Activated gamma-delta T cell treated with anti-CD3 and anti-CD28 coated beads, Interleukin-2, amount 50 U/mL, for 16 hours (primary cell): ENCODE data around the gene ST7L.

Experiments
- DNase-seq: peaks from one replicate; pipeline ENCODE4 v3.0.0-alpha.2; 2020; ENCODE audit warnings: low read depth

ST7L gene

GRCh38 chr1:112515311-112516009 is 103.5 kb downstream of the ST7L start:
- DNase-seq, result no peak

DNA sequence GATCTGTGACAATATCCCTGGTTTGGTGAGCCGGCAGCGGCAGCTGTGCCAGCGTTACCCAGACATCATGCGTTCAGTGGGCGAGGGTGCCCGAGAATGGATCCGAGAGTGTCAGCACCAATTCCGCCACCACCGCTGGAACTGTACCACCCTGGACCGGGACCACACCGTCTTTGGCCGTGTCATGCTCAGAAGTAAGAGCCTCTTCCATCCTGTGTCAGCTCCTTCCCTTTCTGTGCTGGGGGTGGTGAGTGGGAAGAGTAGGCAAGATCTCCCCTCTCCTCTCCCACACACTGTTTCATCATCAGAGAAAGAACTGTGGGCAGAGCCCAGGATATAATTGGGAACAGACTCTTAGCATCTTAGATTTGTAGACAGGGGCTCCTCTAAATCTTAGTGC is 104.0 kb downstream of the ST7L start:
- DNase-seq, result no peak

DNA sequence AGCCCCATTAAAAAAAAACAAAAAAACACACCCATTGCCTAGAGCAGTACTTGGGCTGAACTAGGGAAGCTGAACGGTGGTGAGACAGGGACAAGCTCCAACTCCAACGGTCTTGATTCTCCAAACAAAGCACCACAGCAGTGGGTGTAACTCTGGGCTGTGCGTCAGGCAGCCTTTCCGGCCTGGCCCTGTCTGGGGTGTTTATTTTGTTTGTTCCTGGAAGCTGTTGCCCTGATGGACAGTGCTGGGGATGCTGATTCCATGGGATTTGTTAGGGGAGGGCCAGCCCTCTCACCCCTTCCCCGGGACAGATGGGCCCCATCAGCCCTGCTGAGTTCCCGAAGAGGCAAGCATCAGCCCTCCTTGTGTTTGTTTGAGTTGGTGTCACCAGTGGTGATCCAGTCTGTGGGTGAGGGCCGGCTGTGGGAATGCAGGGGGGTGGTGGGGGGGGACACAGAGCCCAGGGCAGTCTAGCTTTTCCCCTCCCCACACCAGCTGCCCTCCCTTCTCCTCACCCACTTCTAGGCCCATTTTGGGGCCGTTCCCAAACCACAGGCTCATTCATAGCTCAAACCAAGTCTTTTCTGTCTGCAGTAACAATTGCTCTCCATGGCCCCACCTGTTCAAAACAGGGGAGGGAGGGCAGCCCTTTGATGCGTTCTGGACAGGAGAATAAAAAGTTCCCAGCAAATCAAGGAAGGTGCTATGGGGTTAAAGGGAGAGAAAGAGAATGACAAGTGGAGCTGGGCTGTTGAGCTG is 105.7 kb downstream of the ST7L start:
- no peak for DNase-seq

GRCh38 chr1:112511897-112512296 is 107.0 kb downstream of the ST7L start:
- DNase-seq, result no peak

DNA sequence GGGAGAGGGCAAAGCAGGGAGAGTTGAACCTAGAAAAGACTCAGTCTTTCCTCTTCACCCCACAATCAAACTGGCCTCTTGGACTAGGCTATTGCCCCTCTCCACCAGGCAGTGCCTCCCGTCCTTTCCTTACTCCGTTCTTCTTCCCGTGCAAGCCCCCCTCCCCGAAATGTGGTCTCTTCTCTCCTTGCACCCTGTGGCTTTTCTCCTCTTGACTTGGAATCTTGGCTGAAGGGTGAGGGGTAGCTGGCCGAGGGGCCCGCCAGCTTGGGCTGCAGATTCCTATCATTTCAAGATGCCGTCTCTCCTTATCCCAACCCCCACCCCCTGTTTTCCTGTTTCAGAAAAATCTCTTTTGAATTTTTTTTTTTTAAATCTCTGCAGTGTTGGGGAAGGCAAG is 108.6 kb downstream of the ST7L start:
- no peak for DNase-seq

DNA sequence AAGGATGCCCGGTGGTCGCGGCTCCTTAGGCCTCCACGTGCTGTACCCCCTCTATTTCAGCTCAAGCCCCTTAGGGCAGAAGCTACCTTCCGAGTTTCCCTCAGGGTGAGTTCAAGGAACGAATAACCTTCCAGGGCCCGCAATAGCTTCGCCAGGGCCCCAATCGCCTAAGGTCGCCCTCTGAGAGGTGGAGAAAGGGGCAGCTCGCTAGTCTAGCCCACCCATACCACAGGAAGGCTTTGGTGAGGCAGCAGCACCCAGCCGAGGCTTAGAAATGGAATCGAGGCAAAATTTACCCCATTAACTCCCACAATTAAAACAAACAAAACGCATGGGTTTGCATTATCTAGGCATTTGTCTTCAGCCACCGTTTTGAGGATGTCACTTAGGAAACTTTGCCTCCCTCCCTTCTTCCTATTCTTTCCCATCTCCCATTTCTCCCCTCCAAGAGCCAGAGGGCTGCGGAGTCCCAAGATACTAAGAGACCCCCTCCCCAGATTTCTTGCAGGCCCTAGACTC is 109.2 kb downstream of the ST7L start:
- DNase-seq, result no peak

DNA sequence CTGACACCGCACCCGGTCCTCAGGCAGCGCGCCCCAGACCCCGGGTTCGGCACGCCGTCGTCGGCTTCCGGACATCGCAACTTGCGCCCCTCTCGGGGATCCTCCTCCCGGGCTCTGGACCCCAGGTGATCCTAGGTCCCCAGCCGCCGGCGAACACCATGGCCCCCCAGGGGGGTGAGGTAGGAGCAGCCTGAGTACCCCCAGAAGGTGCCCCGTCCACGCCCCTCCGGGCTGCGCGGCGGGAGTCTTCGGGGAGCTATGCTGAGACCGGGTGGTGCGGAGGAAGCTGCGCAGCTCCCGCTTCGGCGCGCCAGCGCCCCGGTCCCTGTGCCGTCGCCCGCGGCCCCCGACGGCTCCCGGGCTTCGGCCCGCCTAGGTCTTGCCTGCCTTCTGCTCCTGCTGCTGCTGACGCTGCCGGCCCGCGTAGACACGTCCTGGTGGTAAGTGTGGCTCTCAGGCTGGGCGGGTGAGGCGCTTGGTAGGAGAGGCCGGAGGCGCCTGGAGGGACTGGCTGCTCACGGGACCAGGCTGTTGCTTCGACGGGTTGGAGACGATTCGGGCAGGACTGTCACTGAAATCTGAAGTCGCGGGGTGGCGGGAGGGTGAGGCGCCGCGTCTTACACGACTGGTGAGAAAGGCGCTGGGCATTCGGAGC is 109.8 kb downstream of the ST7L start:
- DNase-seq, result no peak

DNA sequence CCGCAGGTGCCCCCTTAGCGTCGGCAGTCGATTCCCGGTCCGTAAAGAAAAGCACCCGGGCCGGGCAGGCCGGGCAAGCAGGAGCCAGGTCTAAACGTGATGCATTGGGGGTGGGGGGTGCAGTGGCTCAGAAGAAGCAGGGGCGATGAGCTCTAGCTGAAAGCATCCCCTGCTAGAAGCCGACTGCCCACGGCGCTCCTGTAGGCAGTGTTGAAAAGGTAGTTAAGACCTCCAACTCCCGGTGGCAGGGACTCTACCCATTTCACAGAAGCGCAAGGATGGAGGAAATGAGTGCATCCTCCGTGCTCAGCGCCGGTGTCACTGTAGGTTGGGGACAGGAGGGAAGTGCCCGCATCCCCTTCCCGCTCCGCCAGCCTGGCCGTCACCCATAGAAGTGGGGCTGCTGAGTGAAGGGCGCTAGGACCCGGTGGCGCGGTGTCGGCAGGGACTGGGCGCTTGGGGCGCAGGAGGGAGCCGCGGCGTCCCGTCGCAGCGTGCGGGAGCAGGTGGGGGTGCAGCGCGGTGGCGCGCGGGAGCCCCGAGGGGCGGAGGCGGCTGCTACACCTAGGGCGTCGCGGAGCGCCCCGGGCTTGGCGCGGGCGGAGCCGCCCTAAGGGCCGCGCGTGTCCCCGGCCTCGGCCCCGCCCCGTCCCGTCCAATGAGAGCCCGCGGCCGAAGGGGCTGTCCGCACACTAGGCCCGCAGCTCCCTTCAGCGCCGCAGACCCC is 110.5 kb downstream of the ST7L start, which contains the start of gene WNT2B:
Gene WNT2B (plus strand): TSS at position 688 of the 727 bp plus-strand sequence. CDS start 298 bp downstream, outside the sequence.
- DNase-seq, result peak; percentile 16

DNA sequence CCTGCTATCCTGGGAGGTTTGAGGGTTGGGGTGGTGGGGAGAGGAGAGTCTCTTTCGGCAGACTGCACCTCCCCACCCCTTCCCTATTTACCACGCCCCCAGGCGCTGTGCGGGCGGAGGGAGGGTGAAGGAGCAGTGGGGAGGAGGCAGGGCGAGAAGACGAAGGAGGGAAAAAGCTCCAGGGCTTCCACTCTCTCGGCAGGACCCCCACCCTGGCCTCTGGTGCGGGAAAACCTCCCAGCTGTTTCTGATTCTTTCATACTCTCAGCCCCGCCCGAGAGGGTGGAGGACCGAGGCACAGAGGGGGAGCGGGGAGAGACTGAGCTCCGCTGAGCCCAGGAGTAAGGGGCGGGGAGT is 111.0 kb downstream of the ST7L start:
- DNase-seq, result no peak

DNA sequence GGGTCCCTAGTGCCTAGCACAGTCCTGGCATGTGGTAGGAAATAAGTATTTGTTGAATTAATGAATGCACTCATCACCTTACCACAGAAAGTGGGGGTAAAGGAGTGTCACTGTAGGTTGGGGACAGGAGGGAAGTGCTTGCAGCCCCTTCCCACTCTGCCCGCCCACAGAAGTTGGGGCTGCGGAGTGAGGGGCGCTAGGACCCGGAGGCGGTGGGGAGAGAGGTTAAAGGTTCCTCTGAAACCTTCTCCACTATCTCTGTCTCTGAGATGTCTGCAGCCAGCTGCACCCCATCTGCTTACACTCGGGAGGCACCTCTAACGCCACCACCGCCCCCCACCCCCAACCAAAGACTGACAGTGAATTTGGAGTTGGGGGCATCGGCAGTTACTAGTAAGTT is 111.6 kb downstream of the ST7L start:
- DNase-seq, result no peak

DNA sequence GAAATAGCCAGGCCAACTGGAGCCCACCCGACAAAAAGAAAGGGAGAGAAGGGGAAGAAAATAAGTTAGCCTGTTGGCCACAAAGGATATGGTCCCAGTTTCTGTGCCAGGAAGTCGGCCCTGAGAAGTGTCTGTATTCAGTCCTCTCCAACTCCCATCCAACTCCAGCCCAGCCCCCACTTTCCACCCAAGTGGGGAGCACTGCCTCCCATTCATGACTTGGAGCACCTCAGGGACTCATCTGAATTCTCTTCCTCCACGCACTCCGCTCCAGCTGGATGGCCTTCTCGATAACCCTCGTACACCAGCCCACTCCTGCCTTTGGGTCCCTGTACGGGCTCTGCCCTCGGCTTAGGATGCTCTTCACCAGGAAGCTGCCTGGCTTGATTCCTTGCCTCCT is 112.2 kb downstream of the ST7L start:
- DNase-seq, result no peak

DNA sequence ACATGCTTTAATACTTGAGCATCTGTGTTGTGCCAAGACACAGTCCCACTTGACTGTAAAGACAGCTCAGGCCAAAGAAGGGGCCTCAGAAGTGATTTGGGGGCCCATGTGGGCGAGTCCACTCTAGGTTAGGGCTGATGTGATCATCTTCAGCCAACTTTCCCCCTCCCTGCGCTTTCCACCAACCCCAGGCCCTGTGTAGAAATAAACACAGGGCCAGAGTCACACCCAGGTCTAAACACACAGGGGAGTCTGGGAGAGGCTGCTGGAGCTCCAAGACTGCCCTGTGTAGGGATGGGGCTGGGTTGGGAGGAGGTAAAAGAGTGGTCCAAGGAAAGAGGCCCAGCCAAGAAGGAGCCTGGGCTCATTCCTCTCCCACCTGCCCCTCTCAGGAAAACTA is 112.6 kb downstream of the ST7L start:
- DNase-seq, result no peak

- no peak for DNase-seq
Measured at GRCh38 chr1:112505878-112506277, 113.1 kb downstream of the ST7L start.

- no peak for DNase-seq
Measured at GRCh38 chr1:112505400-112505785, 113.5 kb downstream of the ST7L start.

DNA sequence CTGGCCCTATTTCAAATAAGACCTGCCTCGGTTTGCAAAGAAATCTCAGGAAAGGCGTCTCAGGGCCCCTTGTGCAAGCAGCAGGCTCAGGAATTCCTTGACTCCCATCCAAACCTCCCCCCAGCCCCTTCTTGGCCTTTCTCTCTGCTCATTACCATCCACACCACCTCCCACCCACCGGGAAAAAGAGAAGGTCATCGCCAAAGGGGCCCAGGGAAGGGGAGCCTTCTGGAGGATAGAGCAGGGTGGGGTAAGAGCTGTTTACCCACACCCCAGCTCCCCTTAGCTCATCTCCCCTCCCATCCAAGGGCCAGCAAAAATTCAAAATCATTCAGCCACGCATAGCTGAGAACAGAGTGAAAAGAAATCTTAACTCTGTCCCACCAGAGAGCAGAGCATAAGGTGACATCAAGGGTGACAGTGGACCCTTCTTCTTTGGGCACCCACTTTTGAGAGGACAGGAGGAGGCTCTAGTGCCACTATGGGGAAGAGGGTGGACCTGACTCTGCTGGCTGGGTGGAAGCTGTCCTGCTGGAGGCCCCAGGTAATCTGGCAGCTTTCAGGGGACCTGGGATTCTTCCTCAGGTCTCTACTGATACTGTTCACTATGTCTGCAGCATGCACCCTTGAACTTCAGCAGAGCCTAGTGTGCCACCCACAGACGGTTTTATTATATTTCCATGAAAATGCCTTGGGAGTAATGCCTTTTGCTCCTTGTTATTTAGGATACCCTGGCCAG is 114.1 kb downstream of the ST7L start:
- DNase-seq, result no peak

DNA sequence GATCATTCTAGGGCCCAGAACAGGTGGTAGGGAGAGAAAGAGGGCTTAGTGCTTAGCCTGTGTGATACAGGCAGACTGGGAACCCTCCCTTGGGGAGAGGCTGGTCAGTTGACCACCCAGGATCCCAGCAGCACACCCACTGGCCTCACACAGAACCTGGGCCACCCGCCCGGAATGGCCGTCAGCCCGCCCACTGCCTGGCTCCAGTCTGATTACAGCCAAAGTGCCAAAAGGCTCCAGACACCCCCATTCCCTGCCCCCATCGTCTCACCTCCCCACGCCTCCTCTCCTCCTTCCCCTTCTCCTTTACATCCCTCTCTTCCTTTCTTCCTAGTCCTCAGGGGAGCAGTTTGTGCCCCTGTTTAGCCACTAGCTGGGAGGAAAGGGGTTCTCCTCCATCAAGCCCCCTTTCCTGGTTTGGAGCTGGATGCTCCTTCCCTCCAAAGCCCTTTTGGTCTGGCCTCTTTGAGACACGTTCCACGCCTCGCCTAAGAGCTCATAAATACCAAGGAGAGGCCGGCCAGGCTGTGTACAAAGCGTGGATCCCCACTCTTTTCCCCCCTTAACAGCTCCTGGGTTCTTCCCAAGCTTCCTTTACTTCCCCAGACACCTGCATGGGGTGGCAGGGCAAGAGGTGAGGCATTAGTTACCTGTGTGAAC is 114.8 kb downstream of the ST7L start:
- no peak for DNase-seq

DNA sequence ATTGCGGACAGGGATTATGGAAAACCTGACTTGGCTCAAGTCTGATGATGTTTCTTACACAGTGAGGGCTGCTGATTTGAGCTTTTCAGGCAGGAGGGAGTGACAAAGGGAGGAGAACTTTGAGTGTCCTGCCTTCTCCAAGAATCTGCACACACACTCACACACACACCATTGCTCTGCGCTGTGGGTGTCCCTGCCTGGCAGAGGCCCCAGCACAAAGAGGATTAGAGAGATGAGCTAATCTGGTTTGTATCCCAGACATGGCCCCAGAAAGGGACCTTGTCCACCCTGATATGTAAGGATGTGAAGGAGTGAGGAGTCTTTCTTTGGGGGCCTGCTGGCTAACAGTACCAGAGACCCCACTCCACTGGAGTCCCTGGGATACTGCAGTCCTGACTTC is 116.1 kb downstream of the ST7L start:
- no peak for DNase-seq

DNA sequence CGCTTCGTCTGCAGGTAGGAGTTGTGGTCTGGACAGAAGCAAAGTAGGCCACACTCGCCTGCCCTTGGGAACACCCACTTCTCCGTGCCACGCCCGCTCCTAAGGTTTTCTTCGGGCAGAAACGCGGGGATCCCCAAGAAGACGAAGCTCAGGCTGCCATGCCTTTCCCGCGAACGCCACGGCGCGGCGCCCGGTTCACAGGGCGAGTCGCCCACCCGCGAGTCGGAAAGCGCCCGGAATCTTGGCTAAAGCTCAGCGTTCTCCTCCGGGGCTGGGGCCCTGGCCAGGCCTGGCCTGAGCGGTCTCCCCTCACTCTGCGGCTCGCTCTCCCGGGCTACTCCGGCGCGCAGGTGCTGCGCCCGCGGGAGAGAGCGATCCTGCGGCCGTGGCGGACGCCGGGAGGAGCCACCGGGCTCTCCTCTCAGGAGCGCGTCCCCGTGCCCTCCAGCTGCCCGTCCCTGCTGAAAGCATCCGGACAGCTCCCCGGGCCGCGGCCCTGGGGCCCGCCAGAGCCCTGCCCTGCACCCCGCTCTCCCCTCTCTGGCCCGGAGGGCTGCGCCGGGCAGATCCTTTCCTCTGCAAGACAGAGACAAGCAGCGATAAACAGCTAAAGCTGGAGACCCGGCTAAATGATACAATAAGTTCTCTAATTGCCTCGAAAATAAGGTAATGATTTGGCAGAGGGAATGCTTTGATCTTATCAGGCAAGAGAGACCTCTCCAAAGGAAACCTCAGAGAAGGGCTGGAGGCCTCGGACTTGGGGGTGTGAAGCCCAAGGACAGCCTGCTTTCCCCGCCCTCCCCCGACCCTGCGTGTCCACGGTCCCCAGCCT is 116.9 kb downstream of the ST7L start:
- peak; percentile 26 for DNase-seq

DNA sequence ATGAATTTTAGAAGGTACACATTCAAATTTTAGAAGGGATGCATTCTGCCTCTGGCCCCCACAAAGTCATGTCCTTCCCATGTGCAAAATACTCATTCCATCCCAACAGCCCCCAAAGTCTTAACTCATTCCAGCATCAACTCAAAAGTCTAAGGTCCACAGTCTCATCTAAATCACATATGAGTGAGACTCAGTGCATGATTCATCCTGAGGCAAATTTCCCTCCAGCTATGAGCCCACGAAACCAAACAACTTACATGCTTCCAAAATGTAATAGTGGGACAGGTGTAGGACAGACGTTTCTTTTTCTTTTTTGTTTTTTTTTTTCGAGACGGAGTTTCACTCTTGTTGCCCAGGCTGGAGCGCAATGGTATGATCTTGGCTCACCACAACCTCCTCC is 122.7 kb downstream of the ST7L start:
- DNase-seq, result no peak

DNA sequence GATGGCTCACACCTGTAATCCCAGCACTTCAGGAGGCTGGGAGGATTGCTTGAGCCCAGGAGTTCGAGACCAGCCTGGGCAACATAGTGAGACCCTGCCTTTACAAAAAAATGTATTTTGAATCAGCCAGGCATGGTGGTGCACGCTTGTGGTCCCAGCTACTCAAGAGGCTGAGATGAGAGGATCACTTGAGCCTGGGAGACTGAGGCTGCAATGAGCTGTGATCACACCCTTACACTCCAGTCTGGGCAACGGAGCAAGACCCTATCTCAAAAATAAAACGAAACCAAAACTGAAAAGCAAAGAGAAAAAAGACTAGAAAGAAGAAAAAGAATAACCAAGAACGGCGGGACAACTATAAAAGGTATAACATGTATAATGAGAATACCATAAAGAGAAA is 125.6 kb downstream of the ST7L start:
- DNase-seq, result no peak
